Subcutaneous abdominal adipose tissue (tissue), 5 donors: ENCODE measurements around the gene SDF2L1.
"Not testable (repeated sequence)": the region's sequence is repeated elsewhere in the genome, so short reads cannot be mapped to it uniquely, and the experiment has no call there.

Experiments
- H3K27ac ChIP-seq: one replicate; pipeline ENCODE4 v1.7.0; 2013; ENCODE audit warnings: low read depth, mild to moderate bottlenecking, inconsistent platforms, low read length, moderate library complexity
- H3K27me3 ChIP-seq, 5 donors: one replicate each; pipeline ENCODE4 v1.7.0; 2013; ENCODE audit warnings: low read length in 5 of 5, inconsistent platforms in 1 of 5; ENCODE audit not compliant: control insufficient read depth in 5 of 5, insufficient read depth in 4 of 5
- H3K36me3 ChIP-seq, 5 donors: one replicate each; pipeline ENCODE4 v1.7.0; 2013; ENCODE audit warnings: low read length in 5 of 5; ENCODE audit not compliant: control insufficient read depth in 5 of 5, insufficient read depth in 5 of 5
- H3K4me1 ChIP-seq, 5 donors: one replicate each; pipeline ENCODE4 v1.7.0; 2013; ENCODE audit warnings: low read length in 5 of 5, mild to moderate bottlenecking in 3 of 5, moderate library complexity in 1 of 5; ENCODE audit not compliant: control insufficient read depth in 5 of 5, insufficient read depth in 5 of 5
- H3K4me3 ChIP-seq, 5 donors: one replicate each; pipeline ENCODE4 v1.7.0; 2013; ENCODE audit warnings: low read length in 5 of 5, low read depth in 1 of 5
- H3K9ac ChIP-seq, 5 donors: one replicate each; pipeline ENCODE4 v1.7.0; 2013; ENCODE audit warnings: low read length in 5 of 5, mild to moderate bottlenecking in 4 of 5, moderate library complexity in 3 of 5
- H3K9me3 ChIP-seq, 5 donors: one replicate each; pipeline ENCODE4 v1.7.0; 2013; ENCODE audit warnings: low read length in 5 of 5; ENCODE audit not compliant: control insufficient read depth in 5 of 5
- donor health status: healthy.
- donor health status: healthy.
- donor health status: healthy.
- donor health status: healthy.
- donor health status: healthy.

The SDF2L1 gene, protein sequence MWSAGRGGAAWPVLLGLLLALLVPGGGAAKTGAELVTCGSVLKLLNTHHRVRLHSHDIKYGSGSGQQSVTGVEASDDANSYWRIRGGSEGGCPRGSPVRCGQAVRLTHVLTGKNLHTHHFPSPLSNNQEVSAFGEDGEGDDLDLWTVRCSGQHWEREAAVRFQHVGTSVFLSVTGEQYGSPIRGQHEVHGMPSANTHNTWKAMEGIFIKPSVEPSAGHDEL

DNA sequence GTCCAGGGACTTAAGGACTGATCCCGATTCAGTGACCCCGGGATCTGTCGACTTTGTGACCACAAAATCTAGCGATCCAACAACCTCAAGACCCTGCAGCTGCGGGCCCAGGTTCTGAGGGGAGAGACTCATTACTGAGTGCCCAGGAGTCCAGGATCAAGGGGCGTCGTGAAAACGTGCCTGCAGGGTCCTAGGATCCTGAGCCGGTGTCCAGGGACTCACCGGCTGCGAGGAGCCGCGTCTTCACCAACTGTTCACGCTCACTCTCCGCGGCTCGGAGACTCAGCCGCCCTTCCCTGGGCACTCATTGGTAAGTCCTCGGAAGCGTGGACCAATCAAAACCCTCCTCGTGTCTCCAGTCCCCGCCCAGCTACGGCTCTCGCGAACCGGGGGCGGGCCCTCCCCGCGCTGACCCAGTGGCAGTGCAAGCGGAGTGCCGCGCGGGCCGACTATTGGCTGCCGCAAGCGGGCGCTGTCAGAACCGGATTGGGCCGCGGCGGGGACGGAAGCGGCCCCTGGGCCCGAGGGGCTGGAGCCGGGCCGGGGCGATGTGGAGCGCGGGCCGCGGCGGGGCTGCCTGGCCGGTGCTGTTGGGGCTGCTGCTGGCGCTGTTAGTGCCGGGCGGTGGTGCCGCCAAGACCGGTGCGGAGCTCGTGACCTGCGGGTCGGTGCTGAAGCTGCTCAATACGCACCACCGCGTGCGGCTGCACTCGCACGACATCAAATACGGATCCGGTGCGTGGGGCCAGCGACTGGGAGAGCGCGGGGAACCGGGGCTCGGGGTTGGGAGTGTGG is at the start of gene SDF2L1:
Gene SDF2L1 (plus strand): TSS at position 514 of the 795 bp plus-strand sequence. CDS start 35 bp downstream, at position 549.
- peaks cover 0 to 6% (median 0%) of the 10 kb centered on the region in 5 donors for H3K36me3 ChIP-seq
- peak within 1 kb of the TSS; percentile 52 for H3K27ac ChIP-seq
- no peaks in the 10 kb centered on the region for H3K9me3 ChIP-seq
- peaks cover 2 to 32% (median 22%) of the 10 kb centered on the region in 5 donors for H3K4me1 ChIP-seq
- H3K27me3 ChIP-seq = no peaks in the 10 kb centered on the region
- peak within 1 kb of the TSS in 4 of 5 donors; percentile 46 to 83 (median 79) for H3K9ac ChIP-seq
- H3K4me3 ChIP-seq = peak within 1 kb of the TSS; percentile 43 to 81 (median 74)

DNA sequence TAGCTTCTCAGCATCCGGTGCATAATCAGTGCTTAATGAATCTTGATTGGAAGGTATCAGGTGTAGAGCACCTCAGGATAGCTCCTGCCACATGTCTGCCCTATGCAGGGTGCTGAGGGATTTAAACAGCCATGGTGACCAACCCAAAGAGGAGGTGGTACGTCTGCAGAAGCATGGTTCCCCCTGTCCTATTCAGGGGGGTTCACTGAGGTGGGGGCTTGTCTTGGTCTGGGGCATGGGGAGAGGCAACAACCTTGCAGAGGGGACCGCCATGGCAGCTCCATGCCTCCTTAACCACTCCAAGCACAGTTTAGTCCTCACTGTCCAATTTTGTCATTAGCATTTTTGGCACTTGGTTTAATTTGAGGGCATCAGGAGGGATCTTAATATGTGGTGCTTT is 49.7 kb upstream of the SDF2L1 start:
- peaks cover 3 to 44% (median 33%) of the 10 kb centered on the region in 5 donors for H3K36me3 ChIP-seq
- H3K4me1 ChIP-seq = peaks cover 2 to 63% (median 52%) of the 10 kb centered on the region in 5 donors
- no peak overlapping the region for H3K9ac ChIP-seq
- H3K9me3 ChIP-seq = no peaks in the 10 kb centered on the region
- no peak overlapping the region for H3K4me3 ChIP-seq
- no peak overlapping the region for H3K27ac ChIP-seq
- no peaks in the 10 kb centered on the region for H3K27me3 ChIP-seq

DNA sequence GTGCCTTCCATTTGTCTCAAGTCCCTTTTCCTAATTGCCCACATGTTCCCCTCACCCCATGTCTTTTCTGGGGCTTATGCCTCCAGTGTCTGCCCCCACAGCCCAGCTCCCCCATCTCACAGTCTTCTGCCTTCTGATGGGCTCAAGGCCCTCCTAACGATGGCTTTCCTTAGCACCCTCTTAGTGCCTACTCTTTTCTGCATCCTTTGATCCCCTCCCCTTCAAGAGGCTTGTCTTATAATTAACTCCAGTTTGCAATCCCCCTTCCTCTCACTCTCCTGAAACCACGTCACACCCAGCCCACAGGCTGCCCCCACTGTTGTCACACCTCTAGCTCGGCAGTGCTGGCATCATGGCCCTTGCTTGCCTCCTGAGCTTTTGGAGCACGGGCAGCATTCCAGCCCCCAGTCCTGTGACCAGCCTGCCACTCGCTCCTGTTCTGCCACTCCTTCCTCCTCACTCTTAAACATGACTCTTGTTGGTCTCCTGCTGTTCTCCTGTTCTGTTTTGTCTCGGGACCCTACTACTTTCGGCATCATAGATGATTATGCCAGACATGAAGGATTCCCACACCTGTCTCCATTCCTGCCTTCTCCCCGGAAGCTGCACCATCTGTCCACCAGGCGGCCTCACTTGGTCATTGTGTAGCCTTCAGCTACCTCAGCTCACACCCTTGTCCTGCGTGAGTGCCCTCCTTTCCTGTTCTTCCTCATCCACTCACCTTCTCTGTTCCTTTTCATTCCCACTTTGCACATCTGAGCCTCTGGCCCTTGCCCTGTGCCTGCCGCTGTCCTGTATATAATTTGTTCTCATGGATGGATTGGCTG is 48.5 kb upstream of the SDF2L1 start:
- peaks cover 2 to 54% (median 47%) of the 10 kb centered on the region in 5 donors for H3K4me1 ChIP-seq
- peaks cover 3 to 44% (median 33%) of the 10 kb centered on the region in 5 donors for H3K36me3 ChIP-seq
- H3K9ac ChIP-seq = no peak overlapping the region

DNA sequence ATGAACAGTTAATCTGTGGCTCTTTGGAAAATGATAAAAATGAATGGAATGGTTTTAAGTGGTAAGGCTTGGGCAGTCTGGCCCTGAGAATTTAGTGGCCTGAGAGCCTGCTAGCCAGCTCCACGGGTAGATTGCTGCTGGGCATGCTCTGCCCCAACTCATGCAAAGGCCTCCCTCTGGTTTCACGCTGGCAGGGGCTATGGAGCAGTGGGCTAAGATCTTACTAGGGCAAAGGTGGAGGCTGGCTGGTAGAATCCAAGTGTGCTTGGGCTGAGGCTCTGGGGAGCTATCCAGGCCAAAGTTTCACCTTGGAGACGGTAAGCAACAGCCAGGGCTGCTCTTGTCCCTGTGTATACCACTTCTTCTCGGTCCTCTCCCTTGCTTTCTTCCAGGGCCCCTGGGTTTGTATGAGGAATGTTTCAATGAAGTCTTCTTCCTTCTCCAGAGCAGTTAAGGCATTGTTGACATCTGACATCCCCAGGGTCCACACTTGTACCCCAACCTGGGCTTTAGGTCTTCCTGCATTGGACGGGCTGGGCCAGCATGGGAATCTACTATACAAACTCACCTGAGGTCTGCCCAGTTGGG is 47.1 kb upstream of the SDF2L1 start:
- H3K4me3 ChIP-seq = no peak overlapping the region
- H3K27ac ChIP-seq = peak overlapping the region; percentile 37
- H3K9ac ChIP-seq = no peak overlapping the region
- H3K36me3 ChIP-seq = peaks cover 3 to 44% (median 33%) of the 10 kb centered on the region in 5 donors
- H3K9me3 ChIP-seq = no peaks in the 10 kb centered on the region
- peaks cover 2 to 51% (median 42%) of the 10 kb centered on the region in 5 donors for H3K4me1 ChIP-seq
- no peaks in the 10 kb centered on the region for H3K27me3 ChIP-seq

More for the DNA sequence above, 48.5 kb upstream of the SDF2L1 start:
- Histone ChIP-seq H3K4me3 (no peak overlapping the region), H3K9me3 (no peaks in the 10 kb centered on the region), H3K27ac (no peak overlapping the region), H3K27me3 (no peaks in the 10 kb centered on the region)

GRCh38 chr22:21596356-21597135 is 45.6 kb upstream of the SDF2L1 start:
- H3K9me3 ChIP-seq, H3K27ac ChIP-seq, H3K4me3 ChIP-seq, H3K27me3 ChIP-seq, H3K9ac ChIP-seq: not testable (repeated sequence)
- peaks cover 3 to 44% (median 33%) of the 10 kb centered on the region in 5 donors for H3K36me3 ChIP-seq
- peaks cover 0 to 37% (median 31%) of the 10 kb centered on the region in 5 donors for H3K4me1 ChIP-seq

DNA sequence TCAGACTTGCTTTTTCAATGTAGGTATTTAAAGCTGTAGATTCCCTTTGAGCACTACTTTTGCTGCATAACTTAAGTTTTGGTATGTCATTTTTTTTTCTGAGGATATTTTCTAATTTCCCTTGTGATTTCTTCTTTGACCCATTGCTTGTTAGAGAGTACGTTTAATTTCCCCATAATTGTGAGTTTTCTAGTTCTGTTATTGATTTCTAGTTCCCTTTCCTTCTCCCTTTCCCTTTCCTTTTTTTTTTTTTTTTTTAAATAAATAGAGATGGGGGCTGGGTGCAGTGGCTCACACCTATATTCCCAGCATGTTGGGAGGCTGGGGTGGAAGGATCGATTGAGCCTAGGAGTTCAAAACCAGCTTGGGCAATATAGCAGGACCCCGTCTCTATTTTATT is 43.8 kb upstream of the SDF2L1 start:
- Histone ChIP-seq H3K27ac (no peak overlapping the region), H3K9ac (no peak overlapping the region), H3K9me3 (no peaks in the 10 kb centered on the region), H3K36me3 (peaks cover 3 to 33% (median 25%) of the 10 kb centered on the region in 5 donors), H3K4me1 (peaks cover 0 to 32% (median 24%) of the 10 kb centered on the region in 5 donors), H3K27me3 (no peaks in the 10 kb centered on the region), H3K4me3 (no peak overlapping the region)

DNA sequence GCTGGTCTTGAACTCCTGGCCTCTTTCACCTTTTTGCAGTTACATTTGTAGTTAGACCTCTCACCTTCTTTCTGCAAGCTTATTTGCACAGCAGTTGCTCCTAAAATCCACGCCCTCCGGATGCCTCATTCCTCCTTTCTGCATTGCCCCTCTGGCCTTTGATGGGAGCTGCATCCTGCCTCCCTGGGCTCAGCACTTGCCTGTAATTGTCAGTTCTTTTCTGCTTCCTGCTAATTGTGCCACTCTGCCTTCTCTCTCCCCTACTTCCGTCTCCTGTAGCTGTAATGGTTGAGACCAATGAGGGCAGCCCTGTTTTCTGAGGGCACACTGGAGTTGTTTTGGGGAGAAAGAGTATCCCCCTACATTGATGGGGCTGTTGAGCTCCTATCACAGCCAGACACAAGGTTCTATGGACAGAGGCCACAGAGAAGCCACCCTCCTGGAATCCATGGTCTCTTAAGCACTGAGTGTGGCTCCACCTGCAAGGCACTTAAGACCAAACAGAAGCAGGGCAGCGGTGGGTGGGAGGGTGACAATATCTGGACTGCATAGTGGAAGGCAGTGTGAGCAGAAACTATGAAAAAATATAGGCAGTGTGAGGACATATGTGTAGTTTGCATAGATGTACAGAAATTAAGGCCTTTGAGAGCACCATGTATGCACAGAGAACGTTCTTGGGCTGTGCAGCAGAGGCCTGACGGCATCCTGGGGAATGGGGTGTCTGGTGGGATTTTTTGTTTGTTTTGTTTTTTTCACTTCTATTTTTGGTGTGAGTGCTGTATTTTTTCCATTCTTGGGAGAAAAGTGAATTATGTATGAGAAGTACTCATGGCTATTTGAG is 42.8 kb upstream of the SDF2L1 start:
- peaks cover 0 to 22% (median 18%) of the 10 kb centered on the region in 5 donors for H3K4me1 ChIP-seq
- H3K27me3 ChIP-seq = no peaks in the 10 kb centered on the region
- peaks cover 1 to 23% (median 16%) of the 10 kb centered on the region in 5 donors for H3K36me3 ChIP-seq
- no peak overlapping the region for H3K27ac ChIP-seq
- H3K4me3 ChIP-seq = no peak overlapping the region
- no peak overlapping the region for H3K9ac ChIP-seq
- no peaks in the 10 kb centered on the region for H3K9me3 ChIP-seq

- no peak overlapping the region for H3K9ac ChIP-seq
- peaks cover 0 to 5% (median 0%) of the 10 kb centered on the region in 5 donors for H3K36me3 ChIP-seq
- H3K4me1 ChIP-seq = peaks cover 0 to 14% (median 11%) of the 10 kb centered on the region in 5 donors
- H3K9me3 ChIP-seq = no peaks in the 10 kb centered on the region
- no peak overlapping the region for H3K4me3 ChIP-seq
- H3K27ac ChIP-seq = no peak overlapping the region
- H3K27me3 ChIP-seq = no peaks in the 10 kb centered on the region
Observed at GRCh38 chr22:21602579-21602978, 39.5 kb upstream of the SDF2L1 start.
